Ovary (tissue), 9 donors: ENCODE measurements around the gene RHOC. TPM values are rescaled to one million over a fixed set of nuclear protein-coding genes. Genes with fewer than 3 reads are reported as not detected.

Source experiments
- DNase-seq, 5 donors: peaks; one replicate each; pipeline ENCODE4 v3.0.0-alpha.2; 2019 to 2020
- H3K27ac ChIP-seq, 2 donors: fragments of 200-600 bp; one replicate each; pipeline versions ENCODE4 v1.5.1 to v1.8.0; 2019 to 2022
- H3K27me3 ChIP-seq: fragments of 200-600 bp; one replicate; pipeline ENCODE4 v1.8.0; 2022
- H3K36me3 ChIP-seq: fragments of 200-600 bp; sonication (generic); one replicate; pipeline ENCODE4 v1.5.1; 2019
- H3K4me1 ChIP-seq: one replicate; pipeline ENCODE4 v1.8.1; 2013; ENCODE audit warnings: mild to moderate bottlenecking, moderate library complexity; ENCODE audit not compliant: insufficient read depth
- H3K4me3 ChIP-seq: fragments of 200-600 bp; sonication (generic); one replicate; pipeline ENCODE4 v1.5.1; 2017
- H3K9me3 ChIP-seq, 2 donors: fragments of 200-600 bp in 1 of 2; sonication (generic) in 1 of 2; one replicate each; pipeline versions ENCODE4 v1.5.1 to v1.8.1; 2013 to 2019; ENCODE audit warnings: mild to moderate bottlenecking in 1 of 2, moderate library complexity in 1 of 2
- EP300 ChIP-seq: sonication (generic); formaldehyde crosslinking; IDR thresholded peaks from one replicate; pipeline ENCODE4 v1.6.1; 2017; ENCODE audit warnings: antibody characterized with exemption
- POLR2A ChIP-seq: fragments of 450-650 bp; IDR thresholded peaks from one replicate; pipeline ENCODE4 v1.6.1; 2017; ENCODE audit warnings: antibody characterized with exemption, mild to moderate bottlenecking, moderate library complexity
- WGBS, 3 donors: extraction: QIAGEN DNeasy Blood & Tissue Kit in 1 of 3; methylation state at CpG; one replicate each; pipeline versions ENCODE4 v1.1.5 to v1.1.7; 2013 to 2017; 5-methylcytosine and 5-hydroxymethylcytosine counted together
- intact Hi-C, 4 donors: fragments of 100-400 bp; cut with DNase I; formaldehyde crosslinking; loops; one replicate each; pipeline versions ENCODE4 v1.11.0 to v1.15.1; 2022 to 2023
- polyA plus RNA-seq, 2 donors: library from polyadenylated mRNA; stranded (reverse); fragments of 200-250 nt in 1 of 2; fragments of 350-450 nt in 1 of 2; fragmentation: Illumina TruSeq in 1 of 2; extraction: RNeasy Lipid Tissue Mini Kit (QIAGEN cat#74804) in 1 of 2; gene quantifications; one replicate each; pipeline ENCODE4 v1.2.3, GENCODE V29; 2013 to 2014
- total RNA-seq, 7 donors: library from RNA; depleted of rRNA in 2 of 7; stranded (reverse); fragments of >200 nt in 2 of 7; fragmentation: NEBNext Ultra II Directional in 3 of 7; extraction: Animal tissue kit (Norgen Biotek cat#: 25700) in 3 of 7; gene quantifications; one replicate each; pipeline versions ENCODE4 v1.1.0 to v1.2.4, GENCODE V29; 2016 to 2023
- TF ChIP-seq, protein P1 (sequence below), 3 donors: fragments of 450-650 bp in 2 of 3; fragments of 200-600 bp in 1 of 3; IDR thresholded peaks; one replicate each; pipeline versions ENCODE4 v1.5.1 to v1.8.0; 2016 to 2022; ENCODE audit warnings: antibody characterized with exemption in 3 of 3, mild to moderate bottlenecking in 1 of 3
- donor health status: DM: no; HTN: no; CAD: no; lungs with moderate emphysema.
- donor health status: DM: no; HTN: no; CAD: no.
- donor health status: Bipolar disorder and iron deficiency.
- donor health status: DM: yes; HTN: yes; CAD: no.
- donor health status: DM: no; HTN: no; CAD: no.
- donor health status: DM: yes; HTN: yes; CAD: no.

RHOC gene
- total and polyA plus RNA-seq, 9 donors, result 177 to 308 (median 214) TPM

DNA sequence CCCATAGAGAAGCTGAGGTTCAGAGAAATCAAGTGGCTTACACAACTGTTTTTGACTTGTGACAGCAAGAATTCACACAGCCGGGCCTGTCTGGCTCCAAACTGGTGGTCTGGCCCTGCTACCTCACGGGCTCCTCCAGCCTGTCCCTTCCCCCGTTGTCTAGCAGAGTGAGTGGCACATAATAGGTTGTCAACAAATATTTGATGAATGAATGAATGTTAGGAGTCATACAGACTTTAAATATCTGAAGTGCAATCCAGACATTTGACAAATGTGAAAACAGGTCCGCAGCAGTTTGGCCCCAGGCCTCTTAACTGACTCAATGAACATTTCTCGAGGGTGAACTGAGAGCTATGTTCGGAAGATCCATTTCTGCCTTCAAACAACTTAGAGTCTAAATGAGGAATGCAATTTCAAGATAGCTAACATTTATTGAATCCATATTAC is 1.1 kb upstream of the RHOC start:
- H3K36me3 ChIP-seq, result no peaks in the 10 kb centered on the region
- H3K27me3 ChIP-seq, result no peaks in the 10 kb centered on the region
- no peaks in the 10 kb centered on the region for H3K9me3 ChIP-seq
- WGBS, 3 donors, result 68 to 76% (median 71%) methylated on average over 6 of the region's 6 CpGs
- no peak overlapping the region for H3K4me3 ChIP-seq
- intact Hi-C loops, result loop anchor here in 3 of 4 donors (5.0 to 10.0 kb wide), 8 partner anchors 36 to 316 kb away; partner anchors contain the start of genes CTTNBP2NL (in 2 of the 3), CAPZA1 (in 1 of the 3), MOV10 (in 1 of the 3) and ST7L (in 1 of the 3)
- DNase-seq, result no peak
- peaks cover 7% of the 10 kb centered on the region for H3K4me1 ChIP-seq
- H3K27ac ChIP-seq, result peak overlapping the region in 1 of 2 donors; percentile 85
- TF ChIP-seq POLR2A (no peak), EP300 (no peak)
- TF ChIP-seq, protein P1, sequence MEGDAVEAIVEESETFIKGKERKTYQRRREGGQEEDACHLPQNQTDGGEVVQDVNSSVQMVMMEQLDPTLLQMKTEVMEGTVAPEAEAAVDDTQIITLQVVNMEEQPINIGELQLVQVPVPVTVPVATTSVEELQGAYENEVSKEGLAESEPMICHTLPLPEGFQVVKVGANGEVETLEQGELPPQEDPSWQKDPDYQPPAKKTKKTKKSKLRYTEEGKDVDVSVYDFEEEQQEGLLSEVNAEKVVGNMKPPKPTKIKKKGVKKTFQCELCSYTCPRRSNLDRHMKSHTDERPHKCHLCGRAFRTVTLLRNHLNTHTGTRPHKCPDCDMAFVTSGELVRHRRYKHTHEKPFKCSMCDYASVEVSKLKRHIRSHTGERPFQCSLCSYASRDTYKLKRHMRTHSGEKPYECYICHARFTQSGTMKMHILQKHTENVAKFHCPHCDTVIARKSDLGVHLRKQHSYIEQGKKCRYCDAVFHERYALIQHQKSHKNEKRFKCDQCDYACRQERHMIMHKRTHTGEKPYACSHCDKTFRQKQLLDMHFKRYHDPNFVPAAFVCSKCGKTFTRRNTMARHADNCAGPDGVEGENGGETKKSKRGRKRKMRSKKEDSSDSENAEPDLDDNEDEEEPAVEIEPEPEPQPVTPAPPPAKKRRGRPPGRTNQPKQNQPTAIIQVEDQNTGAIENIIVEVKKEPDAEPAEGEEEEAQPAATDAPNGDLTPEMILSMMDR (IDR thresholded peaks at IDR 0.05), result no peak

DNA sequence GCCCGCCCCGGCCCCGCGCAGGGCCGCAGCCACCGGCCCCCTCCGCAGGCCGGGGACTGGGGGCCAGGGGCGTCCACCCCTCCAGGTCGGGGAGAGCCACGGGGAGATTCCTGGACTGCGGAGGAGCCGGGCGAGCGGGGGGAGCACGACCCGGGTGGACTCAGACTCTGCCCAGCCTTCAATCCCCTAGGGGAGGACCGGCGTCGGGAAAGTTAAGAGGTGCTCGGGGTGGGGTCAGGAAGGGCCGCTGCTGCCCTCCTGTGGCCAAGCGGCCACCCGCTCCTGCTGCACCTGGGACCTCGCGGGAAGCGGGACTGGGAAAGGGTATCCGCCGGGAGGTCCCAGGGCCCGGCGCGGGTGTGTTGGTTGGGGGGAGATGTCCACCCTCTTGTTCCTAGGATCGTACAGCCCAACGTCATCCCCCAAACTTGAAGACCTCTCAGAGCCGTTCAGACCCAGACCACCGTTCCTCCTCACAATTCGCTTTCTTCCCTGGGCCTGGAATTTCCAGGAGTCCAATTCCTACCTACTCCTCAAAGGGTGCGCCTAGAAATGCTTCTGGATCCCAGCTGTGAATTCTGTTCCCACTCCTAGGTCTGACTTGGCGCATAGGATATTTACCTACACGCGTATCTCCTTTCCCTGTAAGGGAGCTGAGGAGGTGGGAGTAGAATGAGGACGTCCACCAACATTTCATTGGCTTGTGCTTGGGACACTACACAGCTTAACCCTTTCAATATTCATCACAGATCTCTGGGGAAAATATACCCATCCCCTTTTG is 484 bp upstream of the RHOC start:
- peak; percentile 91 to 93 (median 92) for DNase-seq
- H3K36me3 ChIP-seq, result no peaks in the 10 kb centered on the region
- TF ChIP-seq EP300, result no peak
- TF ChIP-seq POLR2A, result no peak
- TF ChIP-seq, protein P1 (IDR thresholded peaks at IDR 0.05), result peak; percentile 89 to 94 (median 91)
- WGBS, 3 donors, result 3 to 8% (median 4%) methylated on average over 23 to 42 of the region's 42 CpGs
- intact Hi-C loops, result loop anchor here (2.0 to 10.0 kb wide), 10 partner anchors 35 to 317 kb away; partner anchors contain the start of genes CTTNBP2NL (in 2 of the 4), CAPZA1 (in 1 of the 4), MOV10 (in 1 of the 4) and ST7L (in 1 of the 4)
- H3K9me3 ChIP-seq, result no peaks in the 10 kb centered on the region
- H3K27me3 ChIP-seq, result no peaks in the 10 kb centered on the region
- peaks cover 7% of the 10 kb centered on the region for H3K4me1 ChIP-seq
- peak overlapping the region; percentile 85 to 92 for H3K27ac ChIP-seq
- H3K4me3 ChIP-seq, result peak overlapping the region; percentile 67

DNA sequence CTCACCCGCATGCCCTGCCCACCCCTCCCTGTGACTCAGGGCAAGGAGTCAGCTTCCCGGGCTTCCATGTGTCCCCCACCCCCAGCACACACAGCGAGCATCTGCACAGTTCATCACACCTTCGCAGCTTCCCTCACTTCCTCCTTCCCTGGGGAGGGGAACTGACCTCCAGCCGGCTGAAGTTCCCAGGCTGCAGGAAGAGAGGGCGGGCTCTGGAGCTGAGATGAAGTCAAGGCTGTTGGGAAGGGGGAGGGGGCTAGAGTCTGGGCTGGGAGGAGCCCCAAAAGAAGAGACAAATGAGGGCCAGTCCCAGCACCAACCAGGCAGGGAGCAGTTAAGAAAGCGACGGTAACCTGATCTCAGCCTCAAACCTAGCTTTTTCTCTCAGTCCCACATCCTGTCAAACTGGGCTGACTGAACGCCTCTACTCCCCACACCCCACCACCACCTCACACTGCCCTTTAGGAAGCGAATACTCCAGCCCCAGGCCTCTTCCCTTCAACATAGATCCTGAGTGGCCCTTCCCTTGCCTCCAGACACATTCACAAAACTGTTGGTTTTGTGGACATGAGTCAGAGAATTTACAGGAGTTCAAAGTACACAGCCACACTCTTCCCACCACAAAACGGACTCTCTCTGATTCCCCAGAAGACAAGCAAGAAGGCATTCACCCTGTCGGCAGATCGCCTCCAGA is 1.8 kb downstream of the RHOC start:
- Histone ChIP-seq H3K27ac (peak overlapping the region; percentile 63 to 82), H3K4me3 (peak overlapping the region; percentile 67), H3K27me3 (no peaks in the 10 kb centered on the region), H3K4me1 (peaks cover 21% of the 10 kb centered on the region), H3K36me3 (no peaks in the 10 kb centered on the region), H3K9me3 (no peaks in the 10 kb centered on the region)
- WGBS, 3 donors, result 1 to 2% (median 1%) methylated on average over 13 of the region's 13 CpGs
- intact Hi-C loops, result loop anchor here (2.0 to 10.0 kb wide), 9 partner anchors 33 to 313 kb away; partner anchors contain the start of genes CAPZA1 (in 2 of the 4), CTTNBP2NL (in 2 of the 4), ST7L (in 2 of the 4) and MOV10 (in 1 of the 4)
- TF ChIP-seq, protein P1 (IDR thresholded peaks at IDR 0.05), result peak in 1 of 3 donors; percentile 11
- TF ChIP-seq EP300 (no peak), POLR2A (peak; percentile 71)
- DNase-seq, result peak; percentile 88 to 94 (median 89)

DNA sequence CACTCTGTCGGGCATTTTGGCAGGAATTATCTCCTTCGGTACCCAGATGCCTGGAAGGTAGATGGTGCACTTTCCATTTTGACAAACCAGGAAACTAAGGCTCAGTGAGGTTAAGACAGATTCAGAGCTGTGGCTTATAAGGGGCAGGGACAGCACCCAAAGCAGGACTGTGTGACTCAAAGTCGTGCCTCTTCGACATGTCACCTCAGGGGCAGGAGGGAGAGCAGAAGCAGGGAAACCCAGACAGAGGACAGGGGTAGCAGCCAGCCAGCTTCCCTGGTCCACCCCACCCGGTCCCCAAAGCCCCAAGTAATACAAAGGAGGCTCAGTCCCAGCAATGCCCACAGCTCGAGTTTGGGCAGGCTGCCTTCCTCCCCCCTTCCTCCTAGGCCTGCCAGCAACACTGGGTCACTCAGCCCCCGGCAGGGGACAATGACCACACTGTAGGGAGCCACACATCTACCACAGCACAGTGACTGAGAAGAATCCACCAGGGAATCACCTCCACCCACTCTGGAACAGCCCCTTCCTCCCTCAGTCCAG is 2.5 kb downstream of the RHOC start:
- WGBS, 3 donors, result 36 to 41% (median 39%) methylated on average over 7 of the region's 7 CpGs
- H3K4me3 ChIP-seq, result peak overlapping the region; percentile 67
- H3K27ac ChIP-seq, result peak overlapping the region; percentile 24 to 82
- H3K27me3 ChIP-seq, result no peaks in the 10 kb centered on the region
- no peaks in the 10 kb centered on the region for H3K36me3 ChIP-seq
- no peak for DNase-seq
- intact Hi-C loops, result loop anchor here in 3 of 4 donors (2.0 to 10.0 kb wide), 4 partner anchors 80 to 310 kb away; partner anchors contain the start of genes CTTNBP2NL (in 2 of the 3), CAPZA1 (in 1 of the 3), ST7L (in 1 of the 3) and WNT2B (in 1 of the 3)
- H3K4me1 ChIP-seq, result peaks cover 24% of the 10 kb centered on the region
- TF ChIP-seq, protein P1 (IDR thresholded peaks at IDR 0.05), result no peak
- TF ChIP-seq EP300, result no peak
- no peaks in the 10 kb centered on the region for H3K9me3 ChIP-seq
